Skin epidermis (tissue), 12 donors: ENCODE data around the gene LINGO1.

ENCODE experiments used
- H3K27ac ChIP-seq, 21 experiments: fragments of 200-600 bp; sonication (generic) in 11 of 21; one replicate each; pipeline ENCODE4 v1.5.0; 2020; ENCODE audit warnings: mild to moderate bottlenecking in 3 of 21, inconsistent platforms in 2 of 21, moderate library complexity in 2 of 21
- H3K4me3 ChIP-seq, 7 experiments: fragments of 200-600 bp; sonication (generic) in 2 of 7; one replicate each; pipeline ENCODE4 v1.5.0; 2020; ENCODE audit warnings: inconsistent platforms in 2 of 7, mild to moderate bottlenecking in 2 of 7, moderate library complexity in 1 of 7

Gene LINGO1

DNA sequence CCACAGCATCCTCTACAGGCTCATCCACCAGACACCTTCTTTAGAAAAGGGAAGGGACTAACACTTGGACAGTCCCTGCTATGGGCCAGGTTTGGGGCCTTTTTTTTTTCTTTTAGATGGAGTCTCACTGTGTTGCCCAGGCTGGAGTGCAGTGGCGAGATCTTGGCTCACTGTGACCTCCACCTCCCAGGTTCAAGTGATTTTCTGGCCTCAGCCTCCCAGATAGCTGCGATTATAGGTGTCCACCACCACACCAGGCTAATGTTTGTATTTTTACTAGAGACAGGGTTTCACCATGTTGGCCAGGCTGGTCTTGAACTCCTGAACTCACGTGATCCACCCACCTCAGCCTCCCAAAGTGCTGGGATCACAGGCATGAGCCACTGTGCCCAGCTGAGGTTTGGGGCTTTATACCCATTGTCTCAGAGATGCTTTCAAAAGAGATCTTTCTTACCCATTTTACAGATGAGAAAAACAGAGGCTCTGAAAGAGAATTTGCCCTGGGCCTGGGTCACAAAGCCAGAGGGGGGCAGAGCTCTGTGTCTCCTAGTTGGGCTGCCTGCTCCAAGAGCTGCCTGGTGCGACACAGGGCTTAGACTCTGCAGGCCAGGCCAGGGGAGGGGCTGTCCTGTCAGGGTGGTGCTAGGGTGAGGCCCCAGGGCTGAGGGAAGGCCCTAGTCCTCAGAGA is 11.6 kb downstream of the LINGO1 start:
- H3K27ac ChIP-seq: no peak overlapping the region
- H3K4me3 ChIP-seq: no peak overlapping the region

DNA sequence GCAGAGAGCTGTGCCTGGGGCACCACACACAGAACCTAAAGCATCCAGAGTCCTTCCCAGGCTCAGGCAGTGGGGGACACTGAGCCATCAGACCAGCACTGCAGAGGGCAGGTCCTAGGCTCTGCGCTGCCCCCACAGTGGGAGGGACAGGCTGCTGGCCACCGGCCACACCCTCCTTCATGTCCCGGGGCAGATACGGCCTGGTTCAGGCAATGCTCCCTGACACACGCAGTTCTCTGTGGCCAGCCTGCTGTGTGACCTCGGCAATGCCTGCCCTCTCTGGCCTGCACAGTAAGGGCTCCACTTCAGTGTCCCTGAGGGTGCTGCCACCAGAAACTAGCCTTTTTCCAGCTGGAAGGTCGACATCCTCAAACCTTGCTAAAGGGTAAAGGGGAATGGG is 12.4 kb downstream of the LINGO1 start:
- Histone ChIP-seq H3K4me3 (no peak overlapping the region), H3K27ac (no peak overlapping the region)

DNA sequence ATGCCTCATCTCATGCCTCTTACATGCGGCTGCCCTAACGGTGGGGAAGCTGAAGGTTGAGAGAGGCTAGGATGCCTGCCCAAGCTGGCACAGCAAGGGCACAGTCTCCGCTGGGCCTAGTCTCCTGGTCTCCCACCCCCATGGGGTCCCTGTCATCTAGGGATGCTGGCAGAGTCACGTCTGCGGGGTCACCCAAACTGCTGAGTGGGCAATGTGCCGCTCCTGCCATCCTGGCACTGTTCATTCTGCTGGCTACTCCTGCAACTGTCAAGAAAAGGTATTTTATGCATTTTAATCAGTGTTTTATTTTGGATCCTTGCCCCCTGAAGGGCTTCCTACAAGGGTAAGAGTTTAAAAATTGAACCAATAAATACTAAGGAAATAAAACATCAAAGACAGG is 12.8 kb downstream of the LINGO1 start:
- Histone ChIP-seq H3K4me3 (no peak overlapping the region), H3K27ac (no peak overlapping the region)

DNA sequence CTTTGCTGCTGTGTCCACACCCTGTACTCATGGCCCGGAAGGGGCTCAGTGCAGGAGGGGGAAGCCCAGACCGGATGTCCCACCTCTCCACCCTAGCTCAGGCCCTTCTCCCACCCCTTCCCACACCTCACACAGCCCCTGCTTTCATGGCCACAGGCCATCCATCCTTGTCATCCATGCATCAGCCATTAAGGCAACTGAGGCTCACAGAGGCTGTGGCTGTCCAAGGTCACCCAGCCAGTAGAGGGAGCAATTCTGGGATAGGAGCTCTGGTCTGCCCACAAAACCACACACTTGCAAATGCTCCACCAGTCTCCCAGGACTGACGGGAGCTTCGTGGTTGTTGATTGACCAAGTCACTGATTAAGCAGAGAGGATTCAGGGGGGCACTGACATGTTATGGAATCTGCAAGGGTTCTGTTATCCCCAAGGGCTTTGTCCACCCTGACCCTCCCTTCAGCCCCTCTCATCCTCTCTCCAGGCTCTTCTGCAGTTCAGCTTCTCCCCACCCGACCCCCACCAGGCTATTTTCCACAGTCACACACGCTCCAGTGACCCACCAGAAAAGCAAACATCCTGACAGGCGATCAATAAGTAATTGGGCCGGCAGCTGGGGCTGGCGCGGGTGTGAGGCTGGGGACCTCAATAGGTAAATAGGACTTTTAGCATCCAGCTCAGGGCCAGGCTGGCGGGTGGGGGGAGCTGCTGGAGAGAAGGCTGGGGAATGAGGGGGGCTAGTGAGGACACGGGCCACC is 15.1 kb downstream of the LINGO1 start:
- no peak overlapping the region for H3K4me3 ChIP-seq
- no peak overlapping the region for H3K27ac ChIP-seq

DNA sequence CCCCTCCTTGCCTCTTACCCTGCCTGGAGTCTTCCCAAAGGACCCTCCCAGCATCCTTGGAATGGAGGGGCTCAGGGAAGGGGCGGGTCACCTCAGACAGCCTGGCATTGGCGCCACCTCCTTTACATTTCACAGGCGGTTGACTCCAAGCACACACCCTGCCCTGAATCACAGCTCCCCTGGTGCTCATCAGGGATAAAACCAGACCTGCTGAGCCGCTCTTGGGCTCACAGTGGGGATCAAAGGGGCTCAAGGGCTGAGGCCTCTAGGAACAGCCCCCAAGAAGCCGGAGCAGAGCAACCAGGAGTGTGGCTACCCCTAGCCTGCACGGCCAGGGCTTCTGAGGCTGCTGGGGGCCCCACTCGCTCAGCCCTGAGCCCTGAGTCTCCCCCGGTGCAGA is 16.6 kb downstream of the LINGO1 start:
- H3K4me3 ChIP-seq: no peak overlapping the region
- H3K27ac ChIP-seq: no peak overlapping the region

DNA sequence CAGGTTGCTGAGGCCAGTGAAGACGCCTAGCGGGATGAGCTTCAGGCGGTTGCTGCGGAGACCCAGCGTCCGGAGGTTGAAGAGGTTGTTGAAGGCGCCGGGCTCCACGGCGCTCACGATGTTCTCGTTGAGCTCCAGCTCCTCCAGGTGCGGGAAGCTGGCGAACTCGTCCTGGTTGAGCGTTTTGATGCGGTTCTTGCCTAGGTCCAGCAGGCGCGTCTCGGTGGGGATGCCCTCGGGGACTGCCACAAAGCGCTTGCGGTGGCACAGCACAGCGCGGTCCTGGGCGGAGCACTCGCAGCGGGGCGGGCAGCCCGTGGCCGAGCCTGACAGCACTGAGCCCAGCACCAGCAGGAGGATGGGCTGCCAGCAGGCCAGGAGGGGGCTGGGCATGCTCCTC is 17.2 kb downstream of the LINGO1 start:
- no peak overlapping the region for H3K4me3 ChIP-seq
- no peak overlapping the region for H3K27ac ChIP-seq

DNA sequence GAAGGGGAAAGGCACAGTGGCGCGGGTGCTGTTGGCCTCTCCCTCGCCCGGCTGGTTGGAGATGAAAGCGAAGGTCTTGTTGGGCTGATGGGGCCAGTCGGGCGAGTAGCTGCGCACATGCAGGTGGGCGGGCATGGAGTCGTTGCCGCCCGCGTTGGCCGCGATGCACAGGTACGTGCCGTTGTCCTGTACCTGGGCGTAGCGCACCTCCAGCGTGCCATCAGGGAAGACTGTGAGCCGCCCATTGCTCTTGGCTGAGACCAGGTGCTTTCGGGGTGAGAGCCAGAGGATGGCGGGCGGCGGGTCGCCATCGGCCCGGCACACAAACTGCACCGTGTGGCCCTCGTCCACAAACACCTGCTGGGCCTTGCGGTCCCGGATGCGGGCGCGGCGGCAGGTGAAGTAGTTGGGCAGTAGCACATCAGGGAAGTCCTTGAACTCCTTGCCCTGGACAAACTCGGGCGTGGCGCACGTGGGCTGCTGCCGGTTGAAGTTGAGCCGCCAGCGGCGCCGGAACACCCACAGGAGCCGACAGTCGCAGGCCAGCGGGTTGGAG is 18.4 kb downstream of the LINGO1 start:
- Histone ChIP-seq H3K4me3 (no peak overlapping the region), H3K27ac (no peak overlapping the region)

DNA sequence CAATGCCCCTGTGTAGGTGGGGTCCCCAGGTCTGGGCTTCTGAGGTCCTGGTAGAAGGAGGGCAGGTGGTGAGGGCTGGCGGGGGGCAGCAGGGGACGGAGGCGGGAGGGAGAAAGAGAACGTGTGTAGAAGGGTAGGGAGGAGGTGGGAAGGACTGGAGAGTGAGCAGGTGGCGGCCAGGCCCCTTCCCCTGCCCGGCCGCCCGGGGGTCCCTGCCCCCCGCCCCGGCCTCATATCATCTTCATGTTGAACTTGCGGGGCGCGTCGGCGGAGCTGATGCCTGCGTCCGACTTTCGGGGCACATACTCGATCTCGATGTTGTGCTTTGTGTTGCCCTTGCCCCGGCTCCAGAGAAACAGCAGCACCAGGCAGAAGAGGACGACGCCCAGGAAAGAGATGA is 18.9 kb downstream of the LINGO1 start:
- Histone ChIP-seq H3K4me3 (no peak overlapping the region), H3K27ac (no peak overlapping the region)

DNA sequence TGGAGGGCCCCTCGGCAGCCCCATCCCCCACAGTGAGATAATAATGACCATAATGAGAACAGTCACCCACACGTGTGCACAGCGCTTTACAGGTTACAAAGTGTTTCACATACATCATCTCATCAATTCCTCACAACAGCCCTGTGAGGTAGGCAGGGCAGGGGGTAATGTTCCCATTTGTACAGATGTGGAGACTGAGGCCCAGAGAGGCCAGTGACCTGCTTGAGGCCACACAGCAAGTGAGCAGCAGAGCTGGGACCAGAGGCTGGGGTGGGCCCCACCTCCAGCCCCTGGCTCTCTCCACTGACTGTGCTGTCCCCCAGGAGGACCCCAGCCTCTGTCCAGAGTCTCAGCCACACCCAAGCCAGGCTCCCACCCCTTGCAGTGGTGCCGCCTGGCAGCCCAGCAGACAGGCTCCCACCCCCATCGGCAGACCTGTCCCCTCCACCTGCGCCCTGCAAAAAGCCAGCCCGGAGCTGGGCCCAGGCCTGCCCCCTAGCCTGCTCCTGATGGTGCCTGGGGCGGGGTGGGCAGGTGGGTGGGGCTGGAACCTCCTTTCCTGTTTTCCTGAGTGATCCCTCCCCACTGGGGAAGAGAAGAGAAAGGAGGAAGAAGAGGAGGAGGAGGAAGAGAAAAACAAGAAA is 19.6 kb downstream of the LINGO1 start:
- Histone ChIP-seq H3K4me3 (no peak overlapping the region), H3K27ac (no peak overlapping the region)

DNA sequence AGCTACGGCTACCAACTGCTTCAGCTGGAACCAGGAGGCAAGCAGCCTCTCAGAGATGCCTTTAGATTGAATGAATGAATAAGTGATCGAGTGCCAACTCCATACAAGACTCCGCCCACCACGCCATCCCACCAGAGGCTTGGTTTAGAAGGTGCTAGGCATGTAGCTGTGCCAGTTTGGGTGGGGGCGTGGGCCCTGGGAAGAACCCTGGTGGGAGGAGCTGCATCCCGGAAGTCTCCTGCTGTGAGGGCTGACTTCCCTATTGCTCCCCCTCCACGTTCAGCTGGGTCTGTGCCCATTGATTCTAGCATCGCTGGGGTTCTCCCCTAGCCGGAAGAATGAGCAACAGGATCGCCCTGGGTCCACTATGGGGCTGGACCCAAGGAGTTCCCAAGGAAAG is 20.9 kb downstream of the LINGO1 start:
- Histone ChIP-seq H3K27ac (no peak overlapping the region), H3K4me3 (no peak overlapping the region)

DNA sequence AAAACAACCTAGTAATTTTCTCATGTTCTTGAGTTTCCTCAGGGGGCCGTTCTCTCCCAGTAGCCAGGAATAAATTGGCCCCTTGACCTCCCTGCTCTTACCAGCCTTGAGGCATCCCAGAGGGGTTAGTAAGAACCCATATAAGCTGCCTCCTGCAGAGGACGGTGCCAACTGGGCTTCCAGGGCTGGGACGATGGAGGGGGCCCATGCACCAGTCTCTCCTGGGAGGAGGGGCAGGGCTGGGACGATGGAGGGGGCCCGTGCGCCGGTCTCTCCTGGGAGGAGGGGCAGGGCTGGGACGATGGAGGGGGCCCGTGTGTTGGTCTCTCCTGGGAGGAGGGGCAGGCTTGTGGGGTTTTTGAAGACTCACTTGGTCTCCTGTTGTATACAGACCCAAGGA is 22.0 kb downstream of the LINGO1 start:
- no peak overlapping the region for H3K4me3 ChIP-seq
- H3K27ac ChIP-seq: no peak overlapping the region

DNA sequence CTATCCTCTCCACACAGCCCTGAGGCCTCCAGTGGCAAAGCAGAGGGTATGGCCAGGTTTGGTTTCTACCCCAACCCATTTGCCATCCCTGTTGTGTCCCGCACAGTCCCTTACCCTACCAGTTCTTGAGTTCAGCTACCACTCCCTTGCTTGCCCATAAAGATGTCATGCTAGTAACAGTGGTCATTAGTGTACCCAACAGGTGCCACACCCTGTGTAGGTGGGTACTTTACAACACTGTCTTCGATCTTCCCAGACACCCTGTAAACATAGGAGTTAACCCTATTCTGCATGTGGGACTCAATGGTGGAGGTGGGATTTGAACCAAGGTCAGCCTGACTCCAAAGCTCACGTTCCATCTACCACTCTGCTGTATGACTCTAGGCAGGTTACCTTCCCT is 23.2 kb downstream of the LINGO1 start:
- Histone ChIP-seq H3K4me3 (no peak overlapping the region), H3K27ac (no peak overlapping the region)

DNA sequence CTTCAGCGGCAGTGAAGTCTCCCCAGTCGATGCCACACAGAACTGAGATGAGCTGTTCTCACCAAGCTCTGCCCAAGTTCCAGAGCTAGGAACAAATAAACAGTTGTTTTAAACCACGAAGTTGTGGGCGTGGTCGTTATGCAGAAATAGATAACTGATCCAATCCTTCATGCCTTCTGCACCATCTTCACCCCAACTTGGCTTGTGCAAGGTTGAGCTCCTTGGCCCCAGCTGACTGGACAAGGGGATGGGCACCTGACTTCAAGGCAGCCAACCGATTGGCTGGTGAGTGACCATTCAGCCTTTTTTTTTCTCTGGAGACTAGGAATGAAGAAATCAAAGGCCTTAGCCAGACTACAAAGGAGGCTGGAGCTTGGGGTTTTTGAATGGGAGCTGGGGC is 23.9 kb downstream of the LINGO1 start:
- H3K27ac ChIP-seq: no peak overlapping the region
- H3K4me3 ChIP-seq: no peak overlapping the region

DNA sequence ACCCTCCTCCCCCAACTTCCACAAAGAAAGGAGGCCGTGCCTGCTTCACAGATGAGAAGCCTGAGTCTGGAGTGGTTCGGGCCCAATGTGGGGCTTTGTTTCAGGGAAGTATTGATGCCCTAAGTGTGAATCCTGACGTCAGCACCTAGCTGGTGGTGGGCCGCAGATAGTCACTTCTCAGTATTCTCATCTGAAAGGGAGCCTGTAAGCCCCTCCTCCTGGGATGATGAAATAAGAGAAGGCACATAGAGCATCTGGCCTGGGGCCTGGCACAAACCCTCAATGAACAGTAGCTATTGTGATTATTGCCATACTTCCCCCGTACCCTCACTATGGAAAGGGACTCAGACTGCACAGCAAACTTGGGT is 24.8 kb downstream of the LINGO1 start:
- Histone ChIP-seq H3K27ac (peak overlapping the region in 2 of 21 experiments; percentile 35 to 69), H3K4me3 (no peak overlapping the region)

DNA sequence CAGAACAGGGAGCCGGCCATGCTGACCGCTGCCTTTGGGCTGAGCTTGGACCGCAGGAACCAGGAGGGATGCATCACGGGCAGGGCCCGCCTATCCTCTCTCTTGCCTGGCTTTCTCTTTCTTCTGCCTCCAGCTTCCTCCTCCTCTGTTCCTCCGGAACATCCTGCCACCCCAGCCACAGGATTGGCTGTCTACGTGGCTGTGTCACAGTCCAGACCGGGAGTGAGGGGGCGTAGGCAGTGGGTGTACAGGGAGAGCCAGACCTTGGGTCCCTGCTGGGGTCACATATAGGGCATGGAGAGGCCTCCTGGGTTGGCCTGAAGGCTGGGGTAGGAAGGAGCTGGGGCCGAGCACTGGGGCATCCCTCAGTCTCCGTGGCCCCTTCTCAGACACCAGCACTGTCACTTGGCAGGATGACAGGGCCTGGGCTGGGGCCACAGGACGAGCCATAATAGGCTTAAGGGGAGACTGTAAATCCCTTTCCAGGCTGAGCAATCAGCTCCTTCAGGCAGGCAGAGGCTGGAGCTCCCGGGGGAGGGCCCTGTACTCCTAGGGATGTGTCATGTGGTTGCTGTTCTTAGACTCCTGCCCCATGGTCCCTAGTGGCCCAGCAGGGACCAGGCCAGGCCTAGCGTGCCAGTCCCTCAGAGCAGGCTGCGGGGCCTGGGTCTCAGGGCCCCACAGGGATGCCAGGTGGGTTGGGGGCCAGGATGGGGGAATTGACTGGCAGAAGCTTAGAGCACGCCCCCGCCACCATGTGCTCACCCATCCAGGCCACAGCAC is 25.4 kb downstream of the LINGO1 start:
- Histone ChIP-seq H3K4me3 (no peak overlapping the region), H3K27ac (peak overlapping the region in 6 of 21 experiments; percentile 1 to 69 (median 30))

DNA sequence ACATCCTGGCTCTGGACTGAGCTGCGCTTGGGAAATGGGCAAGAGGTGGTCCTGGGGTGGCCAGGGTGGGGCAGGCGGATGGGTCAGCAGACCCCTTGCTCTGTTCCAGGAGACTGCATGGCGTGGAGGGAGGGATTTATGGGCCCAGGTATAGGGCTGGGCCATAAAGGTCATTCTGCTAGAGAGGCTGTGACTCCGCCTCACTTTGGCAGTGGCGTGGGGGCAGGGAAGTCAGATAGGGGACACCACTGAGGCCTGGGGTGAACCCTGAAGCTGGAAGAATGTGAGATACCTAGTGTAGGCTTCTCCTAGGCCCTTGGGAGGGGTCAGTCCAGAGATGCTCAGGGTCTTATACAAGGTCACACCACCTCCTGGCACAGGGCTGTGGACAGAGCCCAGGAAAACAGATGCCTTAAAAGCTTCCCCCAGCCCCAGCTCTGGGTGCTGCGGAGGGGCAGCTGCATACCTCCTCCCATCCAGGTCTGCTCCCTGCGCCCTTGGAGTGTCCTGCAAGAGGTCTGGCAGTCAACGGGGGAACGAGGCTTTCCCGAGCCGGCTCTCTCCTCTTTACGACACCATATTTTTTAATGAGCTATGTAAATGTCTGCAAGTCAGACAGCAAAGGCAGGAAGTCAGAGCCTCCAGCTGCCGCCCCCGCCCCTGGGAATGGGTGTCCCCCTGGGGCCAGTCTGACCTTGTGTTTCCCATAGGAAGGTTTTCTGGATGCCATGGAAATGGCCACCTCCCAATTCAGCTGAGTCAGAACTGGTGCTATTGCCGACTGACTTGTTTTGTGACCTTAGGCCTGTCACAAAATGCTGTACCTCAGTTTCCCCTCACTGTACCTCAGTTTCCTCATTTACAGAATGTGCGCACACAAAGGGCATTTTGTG is 26.3 kb downstream of the LINGO1 start:
- Histone ChIP-seq H3K4me3 (no peak overlapping the region), H3K27ac (peak overlapping the region in 1 of 21 experiments; percentile 69)

DNA sequence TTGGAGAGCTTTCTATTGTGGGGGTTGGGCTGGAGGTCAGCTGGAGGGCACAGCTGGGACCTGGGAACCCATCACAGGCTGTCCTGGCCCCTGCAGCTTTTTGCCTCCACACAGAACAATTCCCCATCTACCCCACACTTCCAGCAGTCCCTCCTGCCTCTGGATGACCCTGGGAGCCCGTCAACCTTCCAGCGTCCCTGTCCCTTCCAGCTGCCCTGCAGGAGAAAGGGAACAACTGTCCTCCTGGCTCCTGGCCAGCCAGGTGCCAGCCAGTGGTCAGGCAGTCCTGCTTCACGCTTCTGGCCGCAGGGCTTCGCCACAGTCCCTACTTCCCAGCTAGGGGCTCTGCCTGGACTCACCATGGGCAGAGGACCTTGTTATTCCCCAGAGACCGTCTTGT is 27.2 kb downstream of the LINGO1 start:
- Histone ChIP-seq H3K4me3 (no peak overlapping the region), H3K27ac (no peak overlapping the region)

DNA sequence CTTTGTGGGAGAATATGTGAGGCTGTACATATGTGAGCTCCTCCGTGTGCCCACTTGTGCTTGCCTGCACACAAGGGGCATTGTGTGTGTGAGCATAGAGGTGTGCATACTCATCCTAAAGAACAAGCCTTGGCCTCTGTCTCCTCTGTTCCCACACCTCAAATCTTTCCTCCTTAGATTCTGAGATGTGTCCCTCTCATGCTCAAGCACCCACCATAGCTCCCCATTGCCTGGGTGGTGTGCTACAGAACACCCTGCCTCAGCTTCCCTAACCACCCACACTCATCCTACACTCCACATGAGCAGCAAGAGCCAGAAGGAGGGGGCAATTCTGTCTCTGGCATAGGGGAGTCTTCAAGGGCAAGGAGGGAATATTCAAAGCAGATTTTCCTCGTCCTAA is 27.7 kb downstream of the LINGO1 start:
- no peak overlapping the region for H3K27ac ChIP-seq
- H3K4me3 ChIP-seq: no peak overlapping the region
